H1 (cell line): ENCODE data around the gene C5orf24. TPM values are rescaled to one million over a fixed set of nuclear protein-coding genes. Genes with fewer than 3 reads are reported as not detected.

Source experiments
- CTCF ChIA-PET: fragments of 300-600 bp; sonication (Branson Sonifier 250); formaldehyde crosslinking; loops from one replicate; lab custom pipeline; 2021; ENCODE audit not compliant: partially characterized antibody; lab: Charles Lee
- POLR2A ChIA-PET: fragments of 300-600 bp; sonication (Branson Sonifier 250); formaldehyde crosslinking; loops from one replicate; lab custom pipeline; 2021; ENCODE audit warnings: inconsistent platforms; ENCODE audit not compliant: partially characterized antibody; lab: Charles Lee
- DNase-seq, 2 experiments: peaks; one replicate each; pipeline versions ENCODE4 v3.0.0 to v3.0.0-alpha.2; 2010 to 2022; ENCODE audit warnings: low spot score in 2 of 2, low read depth in 1 of 2, mixed read lengths in 1 of 2
- FAIRE-seq: peaks from 2 replicates; lab custom pipeline; 2011; peaks lifted over from hg19 to GRCh38; lab: Jason Lieb, UNC
- H2AFZ ChIP-seq: 2 replicates; pipeline ENCODE4 v1.8.1; 2012; ENCODE audit warnings: low read length, inconsistent platforms
- H2AK5ac ChIP-seq: 2 replicates; pipeline ENCODE4 v1.6.1; 2013; ENCODE audit warnings: low read depth, low read length
- H2BK120ac ChIP-seq: replicated peaks from 2 replicates; pipeline ENCODE3; 2013; ENCODE audit warnings: low read depth, low read length, inconsistent platforms
- H2BK12ac ChIP-seq: 2 replicates; pipeline ENCODE4 v1.6.1; 2013; ENCODE audit warnings: low read depth, low read length
- H2BK15ac ChIP-seq: 2 replicates; pipeline ENCODE4 v1.6.1; 2013; ENCODE audit warnings: low read length
- H2BK20ac ChIP-seq: 2 replicates; pipeline ENCODE4 v1.6.1; 2013; ENCODE audit warnings: low read length
- H2BK5ac ChIP-seq: 2 replicates; pipeline ENCODE4 v1.6.1; 2013; ENCODE audit warnings: low read depth, low read length
- H3K14ac ChIP-seq: 2 replicates; pipeline ENCODE4 v1.6.1; 2013; ENCODE audit warnings: inconsistent platforms; ENCODE audit not compliant: insufficient read length
- H3K18ac ChIP-seq: 2 replicates; pipeline ENCODE4 v1.6.1; 2013; ENCODE audit warnings: low read length; ENCODE audit errors: extremely low read depth
- H3K23ac ChIP-seq: 2 replicates; pipeline ENCODE4 v1.6.1; 2013; ENCODE audit warnings: inconsistent platforms; ENCODE audit not compliant: insufficient read length
- H3K23me2 ChIP-seq: 2 replicates; pipeline ENCODE4 v1.6.1; 2013; ENCODE audit warnings: low read depth, low read length
- H3K27ac ChIP-seq: 2 replicates; pipeline ENCODE4 v1.6.1; 2011; ENCODE audit warnings: low read depth, low read length, inconsistent platforms
- H3K27me3 ChIP-seq, 4 experiments: replicated peaks in 1 of 4; 1 replicate in 1 of 4; 2 replicates in 3 of 4; pipeline versions ENCODE4 v1.6.1 to v1.8.1; 2011 to 2013; ENCODE audit warnings: low read length in 3 of 4, mild to moderate bottlenecking in 3 of 4, inconsistent platforms in 2 of 4, mixed read lengths in 2 of 4, moderate library complexity in 1 of 4; ENCODE audit not compliant: control insufficient read depth in 3 of 4, insufficient read depth in 3 of 4; ENCODE audit errors: extremely low read depth in 1 of 4
- H3K36me3 ChIP-seq, 4 experiments: 2 replicates each; pipeline versions ENCODE4 v1.6.1 to v1.8.1; 2011 to 2013; ENCODE audit warnings: mild to moderate bottlenecking in 4 of 4, low read length in 3 of 4, moderate library complexity in 2 of 4, control low read depth in 1 of 4, inconsistent platforms in 1 of 4; ENCODE audit not compliant: insufficient read depth in 4 of 4, control insufficient read depth in 2 of 4
- H3K4ac ChIP-seq: replicated peaks from 2 replicates; pipeline ENCODE3; 2013; ENCODE audit warnings: low read length, low read depth, mixed read lengths, inconsistent platforms; ENCODE audit not compliant: insufficient read length
- H3K4me1 ChIP-seq, 4 experiments: replicated peaks in 1 of 4; 1 replicate in 1 of 4; 2 replicates in 3 of 4; pipeline versions ENCODE4 v1.6.1 to v1.8.1; 2011 to 2013; ENCODE audit warnings: low read length in 3 of 4, inconsistent platforms in 2 of 4, mixed read lengths in 1 of 4; ENCODE audit not compliant: insufficient read depth in 4 of 4, control insufficient read depth in 3 of 4
- H3K4me2 ChIP-seq, 2 experiments: 2 replicates each; pipeline versions ENCODE4 v1.6.1 to v1.8.1; 2011 to 2013; ENCODE audit warnings: low read depth in 2 of 2, low read length in 2 of 2, control low read depth in 1 of 2, inconsistent platforms in 1 of 2, mild to moderate bottlenecking in 1 of 2; ENCODE audit not compliant: insufficient read depth in 1 of 2
- H3K4me3 ChIP-seq, 4 experiments: fragments of 200-600, 300-600 bp in 1 of 4; sonication (generic), shearing (Covaris generic), sonication (Bioruptor Twin) in 1 of 4; 2 replicates each; pipeline versions ENCODE4 v1.5.1 to v1.8.1; 2011 to 2016; ENCODE audit warnings: low read length in 4 of 4, low read depth in 3 of 4, control low read depth in 2 of 4, inconsistent platforms in 2 of 4, mild to moderate bottlenecking in 2 of 4, mixed read lengths in 1 of 4, moderate library complexity in 1 of 4; ENCODE audit not compliant: insufficient read depth in 2 of 4; ENCODE audit errors: extremely low read depth in 1 of 4
- H3K56ac ChIP-seq: replicated peaks from 2 replicates; pipeline ENCODE3; 2013; ENCODE audit warnings: low read depth, mild to moderate bottlenecking, mixed read lengths, low read length, inconsistent platforms; ENCODE audit not compliant: insufficient read length
- H3K79me1 ChIP-seq: 2 replicates; pipeline ENCODE4 v1.6.1; 2013; ENCODE audit warnings: low read depth, low read length, control low read depth
- H3K79me2 ChIP-seq, 2 experiments: 2 replicates each; pipeline versions ENCODE4 v1.6.1 to v1.8.1; 2012 to 2013; ENCODE audit warnings: low read length in 2 of 2, mild to moderate bottlenecking in 2 of 2, inconsistent platforms in 1 of 2; ENCODE audit not compliant: insufficient read depth in 2 of 2, control insufficient read depth in 1 of 2
- H3K9ac ChIP-seq, 4 experiments: replicated peaks in 1 of 4; 1 replicate in 1 of 4; 2 replicates in 3 of 4; pipeline versions ENCODE4 v1.6.1 to v1.8.1; 2011 to 2013; ENCODE audit warnings: low read depth in 3 of 4, low read length in 3 of 4, control low read depth in 2 of 4, mild to moderate bottlenecking in 2 of 4, moderate library complexity in 2 of 4, inconsistent platforms in 1 of 4; ENCODE audit errors: extremely low read depth in 1 of 4
- H3K9me3 ChIP-seq, 2 experiments: 2 replicates each; pipeline versions ENCODE4 v1.6.1 to v1.8.1; 2012 to 2013; ENCODE audit warnings: mild to moderate bottlenecking in 2 of 2, moderate library complexity in 2 of 2, control low read depth in 1 of 2, inconsistent platforms in 1 of 2, low read depth in 1 of 2, low read length in 1 of 2, mixed read lengths in 1 of 2; ENCODE audit not compliant: insufficient read depth in 2 of 2
- H4K20me1 ChIP-seq, 2 experiments: replicated peaks in 1 of 2; 2 replicates each; pipeline versions ENCODE3 to v1.8.1; 2011 to 2013; ENCODE audit warnings: inconsistent platforms in 2 of 2, low read length in 2 of 2, mild to moderate bottlenecking in 1 of 2; ENCODE audit not compliant: insufficient read depth in 2 of 2, control insufficient read depth in 1 of 2
- H4K5ac ChIP-seq: 2 replicates; pipeline ENCODE4 v1.6.1; 2013; ENCODE audit warnings: low read length, low read depth, mixed read lengths, inconsistent platforms; ENCODE audit not compliant: insufficient read length
- H4K8ac ChIP-seq: 2 replicates; pipeline ENCODE4 v1.8.0; 2013; ENCODE audit warnings: mild to moderate bottlenecking, moderate library complexity, low read length, inconsistent platforms; ENCODE audit not compliant: insufficient read depth; ENCODE audit errors: extremely low read depth
- H4K91ac ChIP-seq: replicated peaks from 2 replicates; pipeline ENCODE3; 2013; ENCODE audit warnings: low read length, mixed read lengths, inconsistent platforms; ENCODE audit not compliant: insufficient read length
- CEBPB ChIP-seq: IDR thresholded peaks from 2 replicates; pipeline ENCODE4 v1.6.1; 2012; ENCODE audit warnings: low read depth, low read length
- EZH2 ChIP-seq: fragments of 200-600 bp; sonication (generic); IDR thresholded peaks from 2 replicates; pipeline ENCODE4 v1.7.1; 2012; ENCODE audit warnings: low read depth, mild to moderate bottlenecking, moderate library complexity, low read length, inconsistent platforms; ENCODE audit not compliant: severe bottlenecking
- FOSL1 ChIP-seq: IDR thresholded peaks from 2 replicates; pipeline ENCODE4 v1.6.1; 2011; ENCODE audit warnings: mild to moderate bottlenecking, low read depth, low read length, moderate library complexity; ENCODE audit not compliant: insufficient read depth
- GABPA ChIP-seq: IDR thresholded peaks from 2 replicates; pipeline ENCODE4 v1.6.1; 2011; ENCODE audit warnings: mild to moderate bottlenecking, low read length, moderate library complexity, borderline replicate concordance; ENCODE audit not compliant: insufficient read depth
- JUND ChIP-seq: IDR thresholded peaks from 2 replicates; pipeline ENCODE4 v1.6.1; 2011; ENCODE audit warnings: mild to moderate bottlenecking, improper control_type of control experiment, low read length
- KDM4A ChIP-seq: IDR thresholded peaks from one replicate; pipeline ENCODE4 v1.7.1; 2012; ENCODE audit warnings: low read depth, mild to moderate bottlenecking, moderate library complexity, low read length, inconsistent platforms; ENCODE audit not compliant: severe bottlenecking
- POU5F1 ChIP-seq: IDR thresholded peaks from 2 replicates; pipeline ENCODE4 v1.6.1; 2011; ENCODE audit warnings: low read depth, mild to moderate bottlenecking, low read length, moderate library complexity
- RBBP5 ChIP-seq: IDR thresholded peaks from 2 replicates; pipeline ENCODE4 v1.7.1; 2012; ENCODE audit warnings: low read depth, mild to moderate bottlenecking, inconsistent platforms, low read length, moderate library complexity, borderline replicate concordance
- RXRA ChIP-seq: IDR thresholded peaks from 2 replicates; pipeline ENCODE4 v1.6.1; 2011; ENCODE audit warnings: low read depth, mild to moderate bottlenecking, low read length, moderate library complexity; ENCODE audit not compliant: insufficient read depth
- SP1 ChIP-seq: IDR thresholded peaks from 2 replicates; pipeline ENCODE4 v1.6.1; 2011; ENCODE audit warnings: low read depth, low read length
- SUZ12 ChIP-seq: fragments of 200-600 bp; sonication (generic); IDR thresholded peaks from 2 replicates; pipeline ENCODE4 v1.6.1; 2012; ENCODE audit warnings: mild to moderate bottlenecking, inconsistent platforms, low read length, moderate library complexity, mixed read lengths
- TAF1 ChIP-seq: IDR thresholded peaks from 2 replicates; pipeline ENCODE4 v1.6.1; 2011; ENCODE audit warnings: mild to moderate bottlenecking, low read depth, low read length
- YY1 ChIP-seq: IDR thresholded peaks from 2 replicates; pipeline ENCODE4 v1.6.1; 2011; ENCODE audit warnings: low read depth, mild to moderate bottlenecking, low read length
- WGBS, 2 experiments: shearing (Covaris generic) in 1 of 2; methylation state at CpG; one replicate each; pipeline versions ENCODE4 v1.1.6 to v1.1.7; 2013 to 2015; ENCODE audit warnings: low lambda C conversion rate in 2 of 2, mixed read lengths in 2 of 2, inconsistent platforms in 1 of 2, low coverage in 1 of 2, missing lambda C conversion rate in 1 of 2; ENCODE audit not compliant: insufficient replicate concordance in 2 of 2, insufficient coverage in 1 of 2, insufficient read length in 1 of 2; ENCODE audit errors: extremely low coverage in 1 of 2, missing lambda C conversion rate in 1 of 2; 5-methylcytosine and 5-hydroxymethylcytosine counted together
- polyA plus RNA-seq, 7 experiments: library from polyadenylated mRNA; depleted of rRNA in 3 of 7; stranded (reverse) in 5 of 7; unstranded in 2 of 7; fragments of >200 nt in 5 of 7; fragments of 200-250 nt in 2 of 7; gene quantifications; 1 replicate in 5 of 7; 2 replicates in 1 of 7; 4 replicates in 1 of 7; pipeline versions ENCODE4 v1.2.1 to v1.2.3, GENCODE V29; 2011 to 2013; ENCODE audit warnings: missing spikeins in 2 of 7, mixed read lengths in 2 of 7
- total RNA-seq: library from RNA; stranded (reverse); fragmentation: NEBNext Ultra II Directional; extraction: Animal tissue kit (Norgen Biotek cat#: 25700); gene quantifications from 2 replicates; pipeline ENCODE4 v1.2.1, GENCODE V29; 2021

C5orf24 gene
- total and polyA plus RNA-seq, 2 of the 8 experiments (the other 6 are each of a cell fraction or from before 2014, with no cell fraction given): 11.1 to 20.2 TPM

DNA sequence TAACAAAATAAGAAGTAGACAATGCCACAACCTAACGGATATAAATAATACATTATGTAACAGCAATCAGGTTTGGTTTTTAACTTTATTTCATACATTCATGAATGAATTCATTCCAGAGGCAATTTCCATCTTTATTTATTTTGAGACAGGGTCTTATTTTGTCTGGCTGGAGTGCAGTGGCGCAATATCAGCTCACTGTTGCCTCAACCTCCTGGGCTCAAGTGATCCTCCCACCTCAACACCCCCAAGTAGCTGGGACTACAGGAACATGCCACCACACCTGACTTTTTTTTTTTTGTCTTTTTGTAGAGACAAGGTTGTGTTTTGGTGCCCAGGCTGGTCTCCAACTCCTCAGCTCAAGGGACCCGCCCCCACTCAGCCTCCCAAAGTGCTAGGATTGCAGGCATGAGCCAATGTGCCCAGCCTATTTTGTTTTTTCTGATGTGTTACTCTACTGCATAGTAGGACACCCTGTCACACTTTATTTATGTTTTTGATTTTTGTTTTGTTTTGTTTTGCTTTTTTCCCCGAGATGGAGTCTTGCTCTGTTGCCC is 26.3 kb upstream of the C5orf24 start:
- FAIRE-seq: no peak
- H2BK20ac ChIP-seq: no peak overlapping the region
- no peak overlapping the region for H2BK12ac ChIP-seq
- no peak overlapping the region for H2BK120ac ChIP-seq
- ChIA-PET CTCF (interaction anchor here (0.9 kb wide), 2 partner anchors 18 to 85 kb away, joined by 3 to 4 read pairs; no protein-coding TSS in a partner anchor), POLR2A (no interaction called here)
- H3K27me3 ChIP-seq: no peaks in the 10 kb centered on the region
- H3K23ac ChIP-seq: no peak overlapping the region
- WGBS, 2 experiments: 92% methylated on average over 4 of the region's 4 CpGs; no CpG with 5 or more reads in 1 of the 2 experiments
- no peaks in the 10 kb centered on the region for H3K79me1 ChIP-seq
- no peak overlapping the region for H3K4ac ChIP-seq
- no peaks in the 10 kb centered on the region for H3K79me2 ChIP-seq
- no peak overlapping the region for H2BK5ac ChIP-seq
- H3K27ac ChIP-seq: no peak overlapping the region
- no peaks in the 10 kb centered on the region for H4K20me1 ChIP-seq
- no peak overlapping the region for H3K4me3 ChIP-seq
- H2BK15ac ChIP-seq: no peak overlapping the region
- H3K56ac ChIP-seq: no peak overlapping the region
- no peak overlapping the region for H3K18ac ChIP-seq
- H4K91ac ChIP-seq: no peak overlapping the region
- H3K4me2 ChIP-seq: no peak overlapping the region
- H4K5ac ChIP-seq: no peak overlapping the region
- no peak overlapping the region for H2AFZ ChIP-seq
- H3K36me3 ChIP-seq: peaks cover 11 to 76% (median 49%) of the 10 kb centered on the region in 4 experiments
- H3K9ac ChIP-seq: no peak overlapping the region
- no peaks in the 10 kb centered on the region for H3K9me3 ChIP-seq
- no peaks in the 10 kb centered on the region for H3K4me1 ChIP-seq
- H4K8ac ChIP-seq: no peak overlapping the region
- H2AK5ac ChIP-seq: no peak overlapping the region
- H3K14ac ChIP-seq: no peak overlapping the region
- H3K23me2 ChIP-seq: no peaks in the 10 kb centered on the region
- DNase-seq: no peak
- TF ChIP-seq POU5F1: no peak
- no peak for TF ChIP-seq JUND
- TF ChIP-seq TAF1: no peak
- no peak for TF ChIP-seq RBBP5
- TF ChIP-seq SP1: no peak
- TF ChIP-seq CEBPB: no peak
- no peak for TF ChIP-seq GABPA
- no peak for TF ChIP-seq KDM4A
- TF ChIP-seq EZH2: no peak
- TF ChIP-seq YY1: no peak
- no peak for TF ChIP-seq RXRA
- no peak for TF ChIP-seq SUZ12
- TF ChIP-seq FOSL1: no peak
